ENCODE results near the gene NR2E1.

Gene NR2E1

DNA sequence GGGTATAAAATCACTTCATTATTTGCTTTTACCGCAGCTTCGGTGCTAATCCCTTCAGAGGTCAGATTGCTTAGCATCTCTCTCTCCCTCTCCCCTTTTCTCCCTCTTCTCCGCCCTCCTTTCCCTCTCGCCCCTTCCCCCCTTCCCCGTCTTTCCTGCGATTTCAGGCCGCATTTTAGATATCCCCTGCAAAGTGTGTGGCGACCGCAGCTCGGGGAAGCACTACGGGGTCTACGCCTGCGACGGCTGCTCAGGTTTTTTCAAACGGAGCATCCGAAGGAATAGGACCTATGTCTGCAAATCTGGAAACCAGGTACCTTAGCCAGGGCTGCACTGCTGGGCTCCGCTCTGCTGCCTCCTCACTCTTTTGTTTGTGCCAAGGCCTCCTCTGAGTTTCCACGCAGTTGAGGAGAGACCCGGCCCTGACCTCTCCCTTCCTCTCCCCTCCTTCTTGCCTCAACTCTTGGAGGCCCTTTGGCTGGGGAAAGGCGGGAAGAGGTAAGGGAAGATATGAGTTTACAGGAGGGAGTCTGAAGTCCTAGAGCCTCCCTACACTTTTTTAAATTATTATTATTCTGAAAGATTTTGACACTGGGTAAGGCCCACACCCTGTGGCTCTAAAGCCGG lies 5.6 kb downstream of the NR2E1 start:
- DNase-seq (ENCODE audit: low read depth in 2 of 3, low spot score in 2 of 3) = no peak

DNA sequence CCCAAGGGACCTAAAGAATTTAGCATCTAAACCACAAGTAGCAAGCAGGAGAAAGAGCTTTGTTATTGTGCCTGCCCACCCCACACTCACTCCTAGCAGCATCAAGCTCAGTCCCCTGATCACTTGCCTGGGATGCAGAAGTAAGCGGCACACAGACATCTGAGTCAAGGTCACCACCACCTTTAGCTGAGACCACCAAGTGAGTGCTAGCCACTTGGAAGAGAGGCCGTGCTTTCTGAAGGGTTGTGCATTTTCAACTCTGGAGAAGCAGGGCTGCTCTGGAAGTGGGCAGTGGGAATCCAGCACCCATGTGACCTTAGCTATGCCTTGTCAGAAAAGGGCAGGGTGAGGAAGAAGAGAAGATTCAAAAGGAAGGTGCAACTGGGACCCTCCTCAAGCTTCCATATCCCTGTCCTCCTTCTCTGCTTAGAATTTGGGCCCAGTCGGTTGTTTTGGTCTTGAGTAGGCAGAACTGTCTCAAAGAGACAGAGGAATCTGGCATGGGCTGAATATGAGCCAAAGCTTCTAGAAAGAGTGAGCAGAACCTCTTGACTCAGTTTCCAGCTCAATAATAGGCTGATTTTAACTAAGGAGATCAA lies 6.2 kb downstream of the NR2E1 start:
- DNase-seq (ENCODE audit: low read depth in 2 of 3, low spot score in 2 of 3) = no peak

DNA sequence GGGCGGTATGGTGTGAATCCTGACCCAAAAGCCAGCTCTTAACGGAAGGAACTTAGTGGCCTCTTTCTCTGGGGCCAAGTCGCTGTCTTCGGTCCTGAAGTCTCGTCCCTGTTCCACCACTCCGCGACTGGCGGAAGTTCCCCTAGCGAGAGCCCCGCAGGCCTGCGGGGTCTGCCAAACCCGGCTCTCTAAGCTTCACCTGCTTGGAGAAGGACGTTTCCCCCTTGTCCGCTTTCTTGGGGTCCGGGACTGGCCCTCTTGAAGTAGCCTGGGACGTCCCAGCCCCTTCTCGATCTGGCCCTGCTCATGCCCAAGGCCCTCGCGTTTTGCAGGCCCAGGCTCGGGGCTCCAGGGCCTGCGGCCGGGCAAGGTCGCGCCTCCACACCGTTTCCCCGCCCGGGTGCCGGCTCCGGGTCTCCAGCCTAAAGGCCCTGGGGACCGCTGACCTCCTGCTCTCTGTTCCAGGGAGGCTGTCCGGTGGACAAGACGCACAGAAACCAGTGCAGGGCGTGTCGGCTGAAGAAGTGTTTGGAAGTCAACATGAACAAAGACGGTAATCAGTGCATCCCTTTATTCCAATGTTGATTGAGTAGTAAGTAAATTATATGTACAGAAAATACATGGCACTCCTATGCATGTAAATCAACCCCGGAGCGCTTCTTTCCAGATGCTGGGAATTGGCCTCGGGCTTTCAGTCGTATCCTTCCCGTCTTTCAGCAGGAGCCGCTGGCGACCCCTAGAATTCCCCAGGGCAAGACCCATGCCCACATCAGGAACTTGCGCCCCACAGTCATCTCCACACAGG lies 8.8 kb downstream of the NR2E1 start:
- DNase-seq (ENCODE audit: low read depth in 2 of 3, low spot score in 2 of 3) = no peak

DNA sequence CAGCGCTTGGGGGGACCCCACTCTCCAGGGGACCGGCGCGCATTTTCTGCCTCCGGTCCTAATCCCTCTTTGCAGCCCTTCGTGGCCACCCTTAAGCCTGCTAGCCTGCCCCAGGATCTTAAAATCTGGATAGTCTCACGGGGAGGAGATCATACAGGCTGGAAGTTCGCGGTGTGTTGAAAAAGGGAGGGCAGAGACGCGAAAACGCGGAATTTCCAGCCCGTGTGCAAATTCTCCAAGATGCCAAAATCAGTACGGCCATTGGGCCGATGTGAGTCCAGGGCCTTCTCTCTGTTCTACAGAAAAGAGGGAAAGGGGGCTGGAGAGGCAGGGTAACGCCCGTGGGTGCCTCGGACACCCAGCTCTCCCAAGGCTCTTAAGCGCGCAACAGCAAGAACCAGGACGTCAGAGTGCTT lies 9.4 kb downstream of the NR2E1 start:
- no peak for DNase-seq (ENCODE audit: low read depth in 2 of 3, low spot score in 2 of 3)

DNA sequence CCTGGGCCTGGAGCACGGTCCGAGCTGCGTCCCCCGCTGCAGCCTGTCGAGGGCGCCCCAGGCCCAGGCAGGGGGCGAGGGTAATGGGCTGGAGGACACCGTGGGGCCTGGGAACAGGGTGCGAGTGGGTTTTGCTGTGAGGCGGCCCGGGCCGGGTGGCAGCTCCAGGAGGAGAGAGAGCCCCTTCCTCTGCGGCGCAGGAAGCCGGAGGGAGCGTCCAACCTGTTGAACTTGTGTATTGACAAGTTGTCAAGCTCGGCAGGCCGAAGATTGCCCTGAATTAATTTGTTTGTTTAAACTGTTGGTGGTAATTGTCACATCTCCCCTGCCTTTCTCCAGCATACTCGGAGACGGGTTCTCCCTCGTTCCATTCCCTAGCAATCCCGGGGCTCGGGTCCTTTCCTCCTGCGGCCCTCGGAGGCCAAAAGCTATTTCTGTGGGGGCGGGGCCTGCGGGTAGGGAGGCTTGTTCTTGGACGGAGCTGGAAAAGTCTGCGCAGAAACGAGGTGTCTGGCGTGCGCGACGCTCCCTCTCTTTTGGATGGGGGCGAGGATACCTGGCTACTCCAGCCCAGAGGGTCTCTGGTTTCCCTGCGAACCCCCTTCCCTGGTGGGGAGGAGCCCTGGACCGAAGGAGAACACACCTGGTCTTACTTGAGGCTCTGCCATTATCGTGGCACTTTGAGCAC lies 9.9 kb downstream of the NR2E1 start:
- DNase-seq (ENCODE audit: low read depth in 2 of 3, low spot score in 2 of 3) = no peak

DNA sequence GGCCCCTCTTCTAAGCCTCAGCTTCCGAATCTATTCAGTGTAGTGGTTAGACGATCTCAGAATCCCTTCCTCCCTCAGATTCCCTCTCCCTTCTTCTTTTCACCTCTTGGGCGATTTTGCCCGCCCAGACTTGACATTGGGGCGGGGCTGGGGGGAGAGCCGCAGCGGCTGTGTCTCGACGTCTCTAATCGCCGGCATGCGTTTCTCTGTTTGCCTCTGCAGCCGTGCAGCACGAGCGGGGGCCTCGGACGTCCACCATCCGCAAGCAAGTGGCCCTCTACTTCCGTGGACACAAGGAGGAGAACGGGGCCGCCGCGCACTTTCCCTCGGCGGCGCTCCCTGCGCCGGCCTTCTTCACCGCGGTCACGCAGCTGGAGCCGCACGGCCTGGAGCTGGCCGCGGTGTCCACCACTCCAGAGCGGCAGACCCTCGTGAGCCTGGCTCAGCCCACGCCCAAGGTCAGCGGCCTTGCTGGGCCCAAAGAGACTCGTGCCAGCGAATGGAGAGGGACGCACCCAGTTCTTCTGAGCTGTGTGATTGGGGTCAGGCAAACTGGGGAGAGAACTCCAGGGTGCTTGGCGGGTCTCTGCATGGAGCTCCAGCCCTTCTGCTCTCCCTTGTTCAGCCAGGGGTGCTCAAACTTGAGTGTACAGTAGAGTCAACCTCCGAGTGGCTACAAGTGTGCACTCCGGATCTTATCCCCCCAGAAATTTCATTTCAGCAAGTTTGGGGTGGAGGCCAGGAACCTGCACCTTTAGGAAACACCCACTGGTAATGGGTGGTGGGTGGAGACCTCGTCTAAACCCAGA lies 10.7 kb downstream of the NR2E1 start:
- DNase-seq (ENCODE audit: low read depth in 2 of 3, low spot score in 2 of 3) = no peak

DNA sequence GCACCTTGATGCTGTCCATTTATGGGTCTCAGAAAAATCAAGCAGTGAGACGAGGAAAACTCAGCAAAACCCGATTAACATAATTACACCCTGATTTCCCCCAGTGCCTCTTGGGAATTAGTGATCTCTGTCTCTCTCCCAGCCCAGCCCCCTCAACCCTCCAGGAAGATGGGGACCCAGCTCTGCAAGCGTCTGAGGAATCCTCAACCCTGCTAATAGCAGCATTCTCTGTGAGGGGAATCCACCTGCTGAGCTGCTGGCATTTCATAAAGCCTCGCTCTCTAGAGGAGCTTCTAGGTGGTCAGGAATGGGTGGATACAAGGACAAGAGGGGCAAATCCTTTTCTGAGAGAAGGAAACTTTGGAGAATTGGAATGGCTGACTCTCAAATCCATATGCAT lies 13.9 kb downstream of the NR2E1 start:
- DNase-seq (ENCODE audit: low read depth in 2 of 3, low spot score in 2 of 3) = no peak

DNA sequence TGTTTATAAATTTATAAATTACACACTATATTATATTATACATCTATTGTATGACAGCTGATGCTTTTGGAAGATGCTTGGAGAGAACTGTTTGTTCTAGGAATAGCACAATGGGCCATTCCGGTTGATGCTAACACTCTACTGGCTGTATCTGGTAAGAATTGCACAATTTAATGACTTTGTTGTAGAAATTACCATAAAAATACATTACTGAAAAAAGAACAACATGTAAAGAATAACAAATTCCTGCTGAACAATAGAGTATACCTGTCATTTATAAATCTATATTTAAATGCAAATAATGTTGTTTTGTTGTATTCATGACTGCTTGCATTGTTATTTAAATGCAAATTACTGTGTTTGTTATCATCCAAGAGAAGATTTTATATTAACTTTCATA lies 14.4 kb downstream of the NR2E1 start:
- no peak for DNase-seq (ENCODE audit: low read depth in 2 of 3, low spot score in 2 of 3)

DNA sequence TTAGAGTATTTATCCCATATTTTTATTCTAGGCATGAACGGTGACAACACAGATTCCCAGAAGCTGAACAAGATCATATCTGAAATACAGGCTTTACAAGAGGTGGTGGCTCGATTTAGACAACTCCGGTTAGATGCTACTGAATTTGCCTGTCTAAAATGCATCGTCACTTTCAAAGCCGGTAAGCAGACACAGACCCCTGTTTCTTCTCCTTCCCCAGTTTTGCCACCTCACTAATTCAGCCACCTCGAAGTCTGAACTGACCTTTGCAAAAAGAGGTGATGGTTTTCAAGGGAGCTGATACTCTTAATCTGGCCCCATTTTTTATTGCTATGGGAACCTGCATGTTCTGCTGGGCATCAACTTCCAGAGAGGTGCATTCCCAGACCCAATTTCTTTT lies 15.0 kb downstream of the NR2E1 start:
- no peak for DNase-seq (ENCODE audit: low read depth in 2 of 3, low spot score in 2 of 3)

DNA sequence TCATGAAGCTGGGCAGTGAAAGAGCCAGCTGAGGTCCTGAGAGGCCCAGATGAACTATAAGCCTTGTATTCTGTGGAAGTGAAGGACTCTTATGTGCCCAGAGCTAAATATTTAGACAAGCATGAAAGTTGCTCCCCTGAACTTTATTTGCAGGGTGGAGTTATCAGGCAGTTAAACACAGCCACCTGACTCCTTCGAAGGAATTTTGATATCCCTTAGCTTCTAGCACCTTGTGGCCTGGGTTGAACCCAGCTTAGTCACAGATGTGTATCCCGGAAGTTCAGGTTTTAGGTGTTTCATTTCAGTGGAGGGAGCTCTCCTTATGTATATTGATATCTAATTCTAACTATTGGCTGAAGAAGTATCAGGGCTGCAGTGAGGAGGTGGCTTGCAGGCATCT lies 20.4 kb downstream of the NR2E1 start:
- DNase-seq (ENCODE audit: low read depth in 2 of 3, low spot score in 2 of 3) = no peak

DNA sequence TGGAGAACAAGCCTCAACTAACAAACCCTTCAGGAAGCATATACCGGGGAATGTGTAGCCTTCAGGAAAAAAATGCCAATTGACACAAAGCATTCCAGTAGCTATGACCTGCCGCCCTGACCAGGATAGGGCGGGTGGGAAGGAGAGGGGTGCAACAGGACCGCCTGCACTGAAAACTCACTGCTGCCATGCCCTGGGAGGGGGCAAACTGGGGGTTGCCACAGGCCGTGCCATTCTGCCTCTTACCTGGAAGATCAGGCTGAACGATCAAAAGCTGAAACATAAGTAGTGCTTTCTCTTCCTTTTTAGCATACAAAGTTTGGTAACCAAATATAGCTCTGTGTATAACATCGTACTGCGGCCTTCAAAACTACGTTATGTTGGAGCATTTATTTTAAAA lies 21.7 kb downstream of the NR2E1 start:
- no peak for DNase-seq (ENCODE audit: low read depth in 2 of 3, low spot score in 2 of 3)

DNA sequence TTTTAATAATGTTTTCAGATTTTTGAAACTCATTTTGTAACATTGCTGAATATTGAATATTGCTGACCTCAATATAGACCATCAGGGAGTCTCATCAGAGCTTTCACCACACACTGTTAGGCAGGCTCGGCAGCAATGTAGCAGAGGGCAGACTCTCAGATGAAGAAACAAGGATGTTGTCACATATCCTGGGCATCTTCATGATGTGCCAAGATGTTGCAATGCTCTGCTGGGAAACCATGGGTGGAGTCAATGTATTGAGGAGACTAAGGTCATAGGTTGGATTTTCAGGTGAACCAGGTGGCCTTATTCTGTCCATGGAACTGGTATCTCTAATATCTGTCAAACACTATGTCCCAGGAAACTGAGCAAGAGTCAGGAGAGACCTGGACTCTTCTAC lies 27.3 kb downstream of the NR2E1 start:
- no peak for DNase-seq (ENCODE audit: low read depth in 2 of 3, low spot score in 2 of 3)

DNA sequence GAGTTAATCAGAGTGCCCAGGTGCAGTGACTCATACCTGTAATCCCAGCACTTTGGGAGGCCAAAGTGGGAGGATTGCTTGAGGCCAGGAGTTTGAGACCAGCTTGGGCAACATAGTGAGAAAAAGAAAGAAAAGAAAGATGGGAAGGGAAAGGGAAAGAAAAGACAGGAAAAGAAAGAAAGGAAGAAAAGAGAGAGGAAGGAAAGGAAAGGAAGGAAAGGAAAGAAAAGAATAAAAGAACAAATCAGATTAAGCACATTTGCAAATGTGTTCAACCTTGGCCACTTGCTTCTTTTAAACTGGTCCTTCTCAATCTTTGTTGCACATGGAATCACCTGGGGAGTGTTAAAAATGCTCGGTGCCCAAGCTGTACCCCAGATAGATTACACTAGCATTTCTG lies 28.0 kb downstream of the NR2E1 start:
- no peak for DNase-seq (ENCODE audit: low read depth in 2 of 3, low spot score in 2 of 3)

DNA sequence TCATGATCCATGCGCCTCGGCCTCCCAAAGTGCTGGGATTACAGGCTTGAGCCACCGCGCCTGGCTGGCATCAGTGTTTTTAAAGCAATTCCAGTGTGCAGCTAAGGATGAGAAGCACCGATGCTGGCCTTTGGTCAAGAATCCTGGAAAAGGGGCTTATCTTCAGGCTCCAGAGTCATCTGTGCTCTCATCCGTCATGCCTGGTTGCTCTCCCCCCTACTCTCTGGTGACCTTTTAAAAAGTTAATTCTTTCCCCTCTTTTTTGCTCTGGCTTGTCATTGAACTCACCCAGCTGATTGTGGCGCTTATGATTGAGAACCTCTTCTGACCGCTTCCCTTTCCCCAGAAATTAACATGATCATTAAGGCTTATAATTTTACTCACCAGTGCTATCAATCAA lies 28.7 kb downstream of the NR2E1 start:
- no peak for DNase-seq (ENCODE audit: low read depth in 2 of 3, low spot score in 2 of 3)

DNA sequence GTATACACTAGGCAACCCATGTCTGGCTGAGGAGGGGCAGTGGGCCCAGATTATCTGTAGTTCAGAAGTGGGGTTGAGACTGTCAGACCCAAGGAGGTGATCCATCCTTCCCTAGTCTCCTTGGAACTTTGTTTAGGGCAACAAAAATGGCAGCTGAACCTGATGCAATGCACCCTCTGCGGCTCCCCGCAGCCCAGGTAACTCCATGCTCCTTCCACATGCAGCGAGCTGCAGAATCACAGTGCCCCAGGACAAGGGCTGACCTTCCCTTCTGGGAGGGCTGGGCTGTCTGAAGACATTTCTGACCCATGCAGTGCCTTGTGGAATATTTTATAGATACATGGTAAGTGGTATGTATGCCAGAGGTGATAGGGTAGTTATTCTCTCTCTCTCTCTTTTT lies 29.4 kb downstream of the NR2E1 start:
- no peak for DNase-seq (ENCODE audit: low read depth in 2 of 3, low spot score in 2 of 3)

DNA sequence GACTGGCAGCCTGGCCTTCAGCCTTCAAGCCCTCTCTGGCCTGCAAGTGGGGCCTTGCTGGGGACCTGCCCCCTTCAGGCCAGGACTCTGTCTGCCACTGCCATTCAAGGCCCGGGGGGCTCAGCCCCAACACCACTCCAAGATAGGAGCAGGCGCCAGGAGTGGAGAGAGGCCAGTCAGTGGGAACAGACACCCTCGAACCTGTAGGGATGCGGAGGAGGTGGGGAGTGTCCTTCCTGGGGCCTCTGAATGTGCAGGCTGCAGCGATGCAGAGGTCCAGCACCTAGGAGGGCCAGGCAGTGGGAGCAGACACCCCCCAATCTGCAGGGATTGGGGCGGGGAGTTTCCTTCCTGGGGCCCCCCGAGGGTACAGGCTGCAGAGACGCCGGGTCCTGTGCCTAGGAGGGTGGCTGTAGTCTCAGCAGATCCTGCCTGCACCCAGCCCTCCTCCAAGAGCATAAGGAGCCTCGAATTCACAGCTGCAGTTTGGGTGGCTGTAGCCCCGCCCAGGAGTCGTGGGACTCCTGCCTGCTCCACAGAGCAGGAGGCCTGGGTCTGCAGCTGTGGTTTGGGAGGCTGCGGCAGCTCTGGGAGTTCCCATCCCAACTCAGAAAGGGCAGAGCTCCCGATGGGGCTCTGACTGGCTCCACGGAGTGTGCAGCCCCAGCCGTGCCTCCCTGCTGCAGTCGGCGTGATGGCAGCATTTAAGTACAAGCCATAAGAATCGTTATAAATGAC lies 33.1 kb downstream of the NR2E1 start:
- no peak for DNase-seq (ENCODE audit: low read depth in 2 of 3, low spot score in 2 of 3)

DNA sequence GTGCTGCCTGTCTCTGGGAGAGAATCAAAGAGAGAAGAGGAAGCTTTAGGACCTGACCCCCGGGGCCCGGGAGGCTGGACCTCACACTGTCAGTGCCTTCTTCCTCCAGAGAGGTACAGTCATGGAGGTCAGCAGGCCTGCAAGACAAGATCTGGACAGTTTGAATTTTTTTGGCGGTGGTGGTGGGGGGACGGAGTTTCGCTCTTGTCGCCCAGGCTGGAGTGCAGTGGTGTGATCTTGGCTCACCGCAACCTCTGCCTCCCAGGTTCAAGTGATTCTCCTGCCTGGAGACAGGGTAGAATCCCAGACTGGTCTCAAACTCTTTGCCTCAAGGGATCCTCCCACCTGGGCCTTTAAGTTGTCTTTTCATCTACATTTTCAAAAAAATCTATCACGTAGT lies 34.4 kb downstream of the NR2E1 start:
- DNase-seq (ENCODE audit: low read depth in 2 of 3, low spot score in 2 of 3) = no peak

DNA sequence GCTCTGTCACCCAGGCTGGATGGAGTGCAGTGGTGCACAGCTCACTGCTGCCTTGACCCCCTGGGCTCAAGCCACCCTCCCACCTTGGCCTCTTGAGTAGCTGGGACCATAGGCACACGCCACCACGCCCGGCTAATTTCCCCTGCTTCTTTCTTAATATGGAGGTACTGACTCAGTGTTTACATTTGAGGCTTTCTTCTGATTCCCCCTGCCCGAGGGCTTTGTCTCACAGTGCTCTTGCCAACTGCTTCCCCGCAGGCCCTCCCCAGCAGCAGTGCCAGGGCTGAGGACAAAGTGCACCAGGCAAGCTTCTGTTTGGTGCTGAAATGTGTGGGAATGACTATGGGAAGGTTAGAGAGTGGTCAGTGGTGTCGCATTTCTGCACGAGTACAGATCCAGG lies 34.8 kb downstream of the NR2E1 start:
- DNase-seq (ENCODE audit: low read depth in 2 of 3, low spot score in 2 of 3) = no peak

DNA sequence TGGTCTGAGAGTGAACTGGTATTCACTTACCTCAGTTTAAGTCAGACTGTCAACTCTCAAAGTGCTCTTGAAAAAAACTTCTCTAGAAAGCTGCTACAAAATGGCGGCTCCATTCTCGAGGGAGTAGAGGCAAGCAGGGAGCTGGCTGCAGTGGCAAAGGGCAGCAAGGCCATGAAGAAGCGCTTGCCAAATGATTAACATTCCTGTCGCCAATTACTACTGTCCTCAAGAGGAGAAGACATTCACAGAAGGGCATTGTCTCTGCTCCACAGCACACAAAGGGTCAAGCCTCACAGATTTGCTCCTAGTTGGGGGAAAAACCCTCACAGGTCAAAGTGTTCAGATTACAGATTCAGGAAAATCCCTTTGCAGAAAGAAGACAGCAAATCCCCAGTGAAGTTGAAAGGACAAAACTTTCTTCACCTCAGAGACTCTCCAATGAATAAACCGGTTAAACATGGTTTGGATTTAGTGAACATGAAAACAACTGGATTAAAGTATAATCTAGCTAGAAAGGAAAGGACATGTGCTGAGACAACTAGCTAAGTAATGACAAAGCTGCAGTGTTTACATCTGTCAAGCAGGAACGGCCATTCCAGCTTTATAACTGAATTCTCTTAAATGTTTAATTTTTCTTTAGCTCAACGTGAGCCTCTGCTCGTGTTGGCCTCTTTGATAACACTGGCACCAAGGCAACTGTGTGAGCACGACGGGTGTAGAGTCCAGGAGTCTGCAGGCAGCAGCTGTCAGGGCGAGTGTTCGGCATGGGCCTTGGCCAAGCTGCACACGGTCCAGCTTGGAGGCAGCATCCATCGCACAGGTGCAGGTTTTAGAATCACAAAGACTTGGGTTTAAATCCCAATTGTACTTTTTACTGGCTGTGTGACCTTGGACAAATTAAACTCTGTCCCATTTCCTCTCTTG lies 37.6 kb downstream of the NR2E1 start:
- no peak for DNase-seq (ENCODE audit: low read depth in 2 of 3, low spot score in 2 of 3)

Data from activated CD8-positive, alpha-beta memory T cell treated with anti-CD3 and anti-CD28 coated beads for 48 hours (primary cell).